Skeletal muscle satellite cell (primary cell): ENCODE measurements around the gene SGMS1.

Experiments used
- H3K27me3 ChIP-seq: 2 replicates; pipeline ENCODE4 v1.7.0; 2013; ENCODE audit warnings: low read length; ENCODE audit not compliant: control insufficient read depth, insufficient read depth
- H3K36me3 ChIP-seq: 2 replicates; pipeline ENCODE4 v1.7.0; 2013; ENCODE audit warnings: mild to moderate bottlenecking, control low read depth, low read length; ENCODE audit not compliant: insufficient read depth
- H3K4me1 ChIP-seq: 2 replicates; pipeline ENCODE4 v1.7.0; 2013; ENCODE audit warnings: low read length; ENCODE audit not compliant: control insufficient read depth, insufficient read depth
- H3K4me2 ChIP-seq: 2 replicates; pipeline ENCODE4 v1.7.0; 2013; ENCODE audit warnings: mild to moderate bottlenecking, low read length
- H3K4me3 ChIP-seq: 2 replicates; pipeline ENCODE4 v1.7.0; 2013; ENCODE audit warnings: low read length
- H3K9ac ChIP-seq: 2 replicates; pipeline ENCODE4 v1.7.0; 2013; ENCODE audit warnings: mild to moderate bottlenecking, low read depth, low read length, moderate library complexity
- H3K9me3 ChIP-seq: replicated peaks from 2 replicates; pipeline ENCODE4 v1.7.0; 2013; ENCODE audit warnings: mild to moderate bottlenecking, control low read depth, low read length

Gene SGMS1

DNA sequence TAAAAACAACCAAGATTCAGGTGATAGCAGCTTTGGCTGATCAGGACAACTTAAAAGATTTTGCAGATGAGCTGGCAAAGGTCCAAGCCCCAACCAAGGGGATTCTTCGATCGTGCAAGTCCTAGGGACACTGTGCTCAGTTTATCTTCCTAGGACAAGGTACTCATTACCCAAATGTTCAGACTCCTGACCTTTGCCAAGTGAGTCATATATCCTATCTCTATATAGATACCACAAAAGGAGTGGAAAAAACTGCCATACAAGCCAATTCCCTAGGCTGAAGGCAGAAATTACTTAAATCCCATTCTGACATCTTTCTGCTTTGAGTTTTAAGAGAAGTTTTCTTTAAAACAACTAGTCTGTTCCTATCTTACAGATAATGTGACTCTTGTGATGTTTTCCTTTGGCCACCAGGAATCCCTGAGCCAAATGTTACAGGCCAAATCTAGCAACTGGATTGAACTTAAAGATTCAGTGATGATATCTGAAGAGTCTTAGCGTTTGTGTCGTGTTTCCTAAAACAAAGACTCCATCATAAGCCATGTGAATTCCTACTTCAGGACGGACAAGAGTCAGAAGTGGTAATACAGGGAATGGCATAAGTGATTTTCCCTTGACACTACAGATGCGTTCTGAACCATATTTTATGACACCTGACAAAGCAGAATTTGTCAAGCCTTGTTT, 229.8 kb downstream of the SGMS1 start:
- Histone ChIP-seq H3K4me2 (peak overlapping the region; percentile 9), H3K9ac (no peak overlapping the region), H3K9me3 (no peaks in the 10 kb centered on the region), H3K4me1 (peaks cover 42% of the 10 kb centered on the region), H3K36me3 (no peaks in the 10 kb centered on the region), H3K4me3 (no peak overlapping the region), H3K27me3 (no peaks in the 10 kb centered on the region)

DNA sequence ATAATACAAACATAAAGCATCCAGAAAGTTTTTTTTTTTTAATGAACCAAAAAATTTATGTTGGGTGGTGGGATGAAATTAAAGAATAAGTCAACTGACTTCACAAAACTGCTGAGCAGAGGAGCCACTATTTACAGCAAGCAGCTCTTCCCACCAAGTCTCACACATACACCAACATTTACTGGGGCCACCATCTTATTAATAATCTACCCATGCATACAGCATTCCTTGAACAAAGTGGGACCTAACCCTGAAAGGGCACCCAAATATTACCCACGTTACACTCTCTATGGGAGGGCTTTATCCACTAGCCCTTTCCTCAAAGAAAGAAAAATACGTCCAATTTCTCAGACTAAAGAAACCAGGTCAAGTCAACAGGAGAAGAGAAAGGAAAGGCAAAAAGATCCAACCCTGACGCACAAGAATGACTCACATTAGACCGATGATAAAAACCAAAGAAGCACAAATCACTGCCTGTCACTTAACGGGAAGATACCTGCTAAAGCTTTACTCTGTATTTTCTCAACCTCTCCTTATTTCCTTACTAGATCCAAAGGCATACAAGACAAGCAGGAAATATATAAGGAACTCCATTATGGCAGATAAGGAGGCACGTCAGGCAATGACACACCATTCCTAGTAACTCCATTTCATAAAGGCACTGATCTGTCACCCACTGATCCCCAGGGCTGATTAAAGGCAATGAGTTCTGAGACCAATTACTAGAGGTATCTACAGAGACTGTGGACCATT, 230.6 kb downstream of the SGMS1 start:
- Histone ChIP-seq H3K4me2 (no peak overlapping the region), H3K9me3 (no peaks in the 10 kb centered on the region), H3K36me3 (no peaks in the 10 kb centered on the region), H3K4me1 (peaks cover 38% of the 10 kb centered on the region), H3K9ac (no peak overlapping the region), H3K27me3 (no peaks in the 10 kb centered on the region), H3K4me3 (no peak overlapping the region)

DNA sequence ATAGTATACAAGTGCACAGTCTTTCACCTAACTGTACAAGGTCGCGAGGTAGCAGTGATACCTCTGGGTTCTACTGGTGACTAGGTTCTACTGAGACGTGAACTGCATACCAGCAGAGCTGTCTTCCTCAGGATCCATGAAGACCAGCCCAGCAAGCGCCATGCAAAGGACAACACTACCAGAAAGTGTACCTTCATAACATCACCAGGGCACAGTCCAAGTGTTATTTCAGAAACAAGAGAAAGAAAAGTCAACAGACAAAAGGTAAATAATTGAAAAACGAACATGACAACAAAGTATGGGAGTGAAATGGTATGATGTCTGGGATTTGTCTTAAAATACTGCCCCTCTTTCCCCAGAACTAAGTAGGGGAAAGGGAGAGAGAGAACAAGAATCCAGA, 231.3 kb downstream of the SGMS1 start:
- Histone ChIP-seq H3K4me2 (no peak overlapping the region), H3K9me3 (no peaks in the 10 kb centered on the region)

DNA sequence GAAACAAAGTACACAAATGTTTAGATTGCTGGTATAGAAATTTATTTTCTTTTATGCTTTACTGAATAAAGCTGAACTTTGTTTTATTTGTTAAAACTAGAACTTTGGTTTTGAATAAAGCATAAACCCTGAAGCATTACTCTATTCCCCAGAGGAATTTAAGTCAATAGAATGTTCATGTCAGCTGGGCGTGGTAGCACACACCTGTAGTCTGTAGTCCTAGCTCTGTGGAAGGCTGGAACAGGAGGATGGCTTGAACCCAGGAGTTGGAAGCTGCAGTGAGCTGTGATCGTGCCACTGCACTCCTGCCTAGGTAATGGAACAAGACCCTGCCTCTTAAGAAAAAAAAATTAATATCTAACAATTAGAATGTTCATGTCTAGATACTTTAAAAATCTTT, 233.5 kb downstream of the SGMS1 start:
- Histone ChIP-seq H3K4me1 (peaks cover 24% of the 10 kb centered on the region), H3K9ac (no peak overlapping the region), H3K9me3 (no peaks in the 10 kb centered on the region), H3K27me3 (no peaks in the 10 kb centered on the region), H3K4me2 (no peak overlapping the region), H3K36me3 (no peaks in the 10 kb centered on the region), H3K4me3 (no peak overlapping the region)

More for the DNA sequence above, 231.3 kb downstream of the SGMS1 start:
- H3K4me3 ChIP-seq = no peak overlapping the region
- H3K36me3 ChIP-seq = no peaks in the 10 kb centered on the region
- peaks cover 33% of the 10 kb centered on the region for H3K4me1 ChIP-seq
- H3K27me3 ChIP-seq = no peaks in the 10 kb centered on the region
- H3K9ac ChIP-seq = no peak overlapping the region

DNA sequence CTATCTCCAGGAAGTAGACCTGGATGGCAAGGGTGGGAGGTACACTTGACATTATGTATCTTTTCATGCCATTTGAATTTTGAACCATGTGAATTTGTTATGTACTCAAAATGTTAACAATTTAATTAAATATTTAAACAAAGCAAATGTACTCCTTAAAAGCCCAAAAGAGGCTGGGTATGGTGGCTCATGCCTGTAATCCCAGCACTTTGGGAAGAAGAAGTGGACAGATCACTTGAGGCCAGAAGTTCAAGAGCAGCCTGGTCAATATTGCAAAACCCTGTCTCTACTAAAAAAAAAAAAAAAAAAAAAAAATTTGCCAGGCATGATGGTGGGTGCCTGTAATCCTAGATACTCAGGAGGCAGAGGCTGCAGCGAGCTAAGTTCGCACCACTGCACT, 235.6 kb downstream of the SGMS1 start:
- H3K27me3 ChIP-seq = no peaks in the 10 kb centered on the region
- no peaks in the 10 kb centered on the region for H3K9me3 ChIP-seq
- no peak overlapping the region for H3K9ac ChIP-seq
- peaks cover 7% of the 10 kb centered on the region for H3K4me1 ChIP-seq
- no peaks in the 10 kb centered on the region for H3K36me3 ChIP-seq
- H3K4me2 ChIP-seq = no peak overlapping the region
- no peak overlapping the region for H3K4me3 ChIP-seq

DNA sequence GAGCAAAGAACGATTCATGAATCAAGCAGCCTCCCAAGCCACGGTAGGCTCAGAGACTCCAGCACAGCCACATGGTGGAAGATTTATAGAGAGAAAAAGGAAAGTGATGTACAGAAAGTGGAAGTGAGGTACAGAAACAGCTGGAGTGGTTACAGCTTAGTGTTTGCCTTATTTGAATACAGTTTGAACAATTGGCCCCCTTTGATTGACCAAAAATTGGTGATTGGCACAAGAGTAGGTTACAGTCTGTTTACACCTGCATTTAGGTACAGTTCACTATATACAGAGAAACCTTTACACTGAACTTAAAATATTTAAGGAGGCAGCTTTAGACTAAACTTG, 236.1 kb downstream of the SGMS1 start:
- peaks cover 7% of the 10 kb centered on the region for H3K4me1 ChIP-seq
- no peaks in the 10 kb centered on the region for H3K27me3 ChIP-seq
- no peaks in the 10 kb centered on the region for H3K36me3 ChIP-seq
- no peak overlapping the region for H3K4me2 ChIP-seq
- no peaks in the 10 kb centered on the region for H3K9me3 ChIP-seq
- H3K4me3 ChIP-seq = no peak overlapping the region
- no peak overlapping the region for H3K9ac ChIP-seq

DNA sequence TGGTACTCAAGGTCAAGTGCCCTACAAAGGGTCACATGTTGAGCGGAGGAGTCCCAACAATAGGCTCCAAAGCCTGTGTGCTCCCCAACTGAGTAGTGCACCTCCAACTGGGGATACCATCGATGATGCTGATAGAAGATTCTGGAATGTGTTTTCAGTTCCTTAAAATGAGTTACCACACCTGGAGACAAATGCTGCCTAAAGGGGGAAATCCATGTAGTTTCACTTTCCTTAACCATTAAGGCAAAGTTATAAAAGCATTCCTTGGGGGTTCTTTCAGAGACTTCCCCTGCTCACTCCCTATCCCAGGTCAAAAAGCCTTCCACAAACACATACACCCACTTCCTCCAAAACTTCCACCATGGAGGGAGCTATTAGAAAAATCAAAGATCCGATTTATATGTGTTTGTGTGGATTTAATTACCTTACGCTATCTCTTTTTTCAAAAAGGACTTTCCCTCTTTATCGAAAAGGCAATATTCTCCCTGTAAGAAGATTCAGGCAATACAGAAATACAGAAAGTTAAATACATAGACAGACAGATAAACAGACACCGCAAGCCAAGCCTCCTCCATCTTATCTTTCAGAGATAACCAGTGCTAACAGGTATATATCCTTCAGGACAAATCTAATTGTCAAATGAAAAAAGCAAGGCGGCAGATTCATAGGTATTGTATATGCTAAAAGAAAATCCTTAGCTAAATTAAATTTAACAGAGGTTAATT, 236.6 kb downstream of the SGMS1 start:
- Histone ChIP-seq H3K4me2 (no peak overlapping the region), H3K36me3 (no peaks in the 10 kb centered on the region), H3K9me3 (no peaks in the 10 kb centered on the region), H3K4me3 (no peak overlapping the region), H3K27me3 (no peaks in the 10 kb centered on the region), H3K4me1 (peaks cover 11% of the 10 kb centered on the region), H3K9ac (no peak overlapping the region)

DNA sequence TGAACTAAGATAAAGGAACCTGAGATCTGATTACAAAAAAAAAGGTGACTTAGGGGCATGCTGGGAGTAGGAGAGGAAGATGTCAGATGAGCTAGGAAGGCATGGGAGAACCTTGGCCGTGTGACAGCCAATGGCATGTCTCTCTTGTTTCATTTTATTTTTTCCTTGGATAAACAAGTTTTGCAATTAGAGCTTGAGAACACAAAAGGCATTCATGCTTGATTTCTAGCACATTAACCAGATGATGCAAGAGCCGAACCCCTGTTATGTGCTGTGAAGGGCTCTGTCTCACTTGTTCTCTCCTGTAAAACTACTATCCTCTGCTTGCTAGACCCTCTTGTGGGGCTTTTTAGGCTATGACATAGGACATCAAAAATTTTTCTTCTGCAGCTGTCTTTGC, 238.1 kb downstream of the SGMS1 start:
- Histone ChIP-seq H3K27me3 (no peaks in the 10 kb centered on the region), H3K4me1 (peaks cover 11% of the 10 kb centered on the region), H3K36me3 (no peaks in the 10 kb centered on the region), H3K9me3 (no peaks in the 10 kb centered on the region), H3K9ac (no peak overlapping the region), H3K4me3 (no peak overlapping the region), H3K4me2 (no peak overlapping the region)

DNA sequence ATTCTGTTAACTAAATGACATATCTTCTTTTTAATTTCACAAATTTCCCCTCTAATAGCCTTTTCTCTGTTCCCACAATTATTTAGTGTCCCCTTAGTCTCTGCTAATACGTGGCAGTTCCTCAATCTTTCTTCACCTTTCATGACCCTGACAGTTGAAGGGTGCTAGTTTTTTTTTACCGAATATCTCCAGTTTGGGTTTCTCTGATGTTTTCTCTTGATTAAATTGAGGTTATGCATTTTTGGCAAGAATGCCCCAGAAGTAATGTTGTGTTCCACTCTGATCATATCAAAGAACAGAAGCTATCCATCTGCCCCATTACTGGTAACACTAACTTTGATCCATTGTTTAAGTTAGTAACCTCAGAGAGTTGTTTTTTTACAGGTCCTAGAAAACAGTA, 238.9 kb downstream of the SGMS1 start:
- Histone ChIP-seq H3K4me3 (no peak overlapping the region), H3K36me3 (no peaks in the 10 kb centered on the region), H3K4me1 (peaks cover 11% of the 10 kb centered on the region), H3K4me2 (no peak overlapping the region), H3K27me3 (no peaks in the 10 kb centered on the region), H3K9me3 (no peaks in the 10 kb centered on the region), H3K9ac (no peak overlapping the region)

DNA sequence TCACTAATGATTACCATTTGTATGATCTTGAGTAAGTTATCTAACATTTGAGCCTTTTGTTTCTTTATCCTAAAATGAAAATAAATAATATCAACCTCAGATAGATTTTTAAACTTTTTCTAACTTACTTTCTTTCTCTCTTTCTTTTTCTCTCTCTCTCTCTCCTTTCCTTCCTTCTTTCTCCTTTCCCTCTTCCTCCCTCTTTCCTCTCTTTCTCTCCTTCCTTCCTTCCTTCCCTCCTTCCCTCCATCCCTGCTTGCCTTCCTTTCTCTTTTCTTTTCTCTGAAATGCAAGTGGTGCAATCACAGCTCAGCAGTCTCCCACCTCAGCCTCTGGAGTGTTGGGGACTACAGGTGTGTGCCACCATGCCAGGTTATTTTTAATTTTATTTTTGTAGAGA, 239.5 kb downstream of the SGMS1 start:
- Histone ChIP-seq H3K36me3 (no peaks in the 10 kb centered on the region), H3K4me1 (peaks cover 11% of the 10 kb centered on the region), H3K4me3 (no peak overlapping the region)

DNA sequence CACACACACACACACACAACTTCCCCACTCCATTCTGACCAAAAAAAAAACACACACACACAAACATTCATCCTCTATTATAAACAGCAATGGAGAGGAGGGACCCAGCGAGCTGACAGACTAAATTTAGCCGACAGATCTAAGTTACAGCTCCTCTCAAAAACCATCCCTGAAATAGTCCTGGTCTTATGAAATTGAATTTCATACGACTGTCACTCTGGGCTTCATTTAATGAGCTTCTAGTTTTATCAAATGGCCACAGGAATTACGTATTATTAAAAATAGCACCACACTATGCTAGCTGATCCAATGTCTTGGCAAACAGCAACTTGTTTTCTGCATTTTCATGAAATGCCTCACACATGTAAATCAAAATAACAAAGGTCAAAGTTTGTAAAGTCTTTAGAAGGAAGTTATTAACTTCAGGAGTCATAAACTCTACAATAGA, 241.2 kb downstream of the SGMS1 start:
- H3K4me2 ChIP-seq = no peak overlapping the region
- H3K27me3 ChIP-seq = no peaks in the 10 kb centered on the region
- H3K4me3 ChIP-seq = no peak overlapping the region
- no peaks in the 10 kb centered on the region for H3K9me3 ChIP-seq
- no peak overlapping the region for H3K9ac ChIP-seq
- H3K4me1 ChIP-seq = peaks cover 11% of the 10 kb centered on the region
- H3K36me3 ChIP-seq = no peaks in the 10 kb centered on the region

More for the DNA sequence above, 239.5 kb downstream of the SGMS1 start:
- H3K9me3 ChIP-seq = no peaks in the 10 kb centered on the region
- H3K9ac ChIP-seq = no peak overlapping the region
- H3K4me2 ChIP-seq = no peak overlapping the region
- H3K27me3 ChIP-seq = no peaks in the 10 kb centered on the region
